Tibial nerve (tissue), 4 donors: ENCODE measurements around the gene KCNAB2. TPM values are rescaled to one million over a fixed set of nuclear protein-coding genes. Genes with fewer than 3 reads are reported as not detected.

Experiments
- DNase-seq, 2 donors: peaks; one replicate each; pipeline ENCODE4 v3.0.0-alpha.2; 2019; ENCODE audit warnings: low spot score in 2 of 2
- H3K27ac ChIP-seq, 4 donors: fragments of 200-600 bp; sonication (generic) in 3 of 4; one replicate each; pipeline ENCODE4 v1.5.1; 2017 to 2019; ENCODE audit warnings: mild to moderate bottlenecking in 1 of 4
- H3K27me3 ChIP-seq, 2 donors: fragments of 200-600 bp; sonication (generic) in 1 of 2; one replicate each; pipeline versions ENCODE4 v1.5.1 to v1.6.0; 2017 to 2019
- H3K36me3 ChIP-seq, 3 donors: fragments of 200-600 bp; sonication (generic); one replicate each; pipeline ENCODE4 v1.5.1; 2018 to 2019
- H3K4me1 ChIP-seq, 4 donors: fragments of 200-600 bp; sonication (generic) in 3 of 4; one replicate each; pipeline ENCODE4 v1.5.1; 2017 to 2019
- H3K4me3 ChIP-seq, 4 donors: fragments of 200-600 bp; sonication (generic) in 3 of 4; one replicate each; pipeline ENCODE4 v1.5.1; 2017 to 2019; ENCODE audit warnings: mild to moderate bottlenecking in 1 of 4, moderate library complexity in 1 of 4
- H3K9me3 ChIP-seq, 4 donors: fragments of 200-600 bp; sonication (generic) in 3 of 4; one replicate each; pipeline ENCODE4 v1.5.1; 2017 to 2019
- EP300 ChIP-seq, 2 donors: sonication (generic); formaldehyde crosslinking; IDR thresholded peaks; one replicate each; pipeline ENCODE4 v1.6.1; 2017; ENCODE audit warnings: antibody characterized with exemption in 2 of 2, mild to moderate bottlenecking in 1 of 2
- POLR2A ChIP-seq, 2 donors: fragments of 450-650 bp; IDR thresholded peaks; one replicate each; pipeline ENCODE4 v1.6.1; 2017; ENCODE audit warnings: antibody characterized with exemption in 2 of 2, mild to moderate bottlenecking in 2 of 2, moderate library complexity in 2 of 2
- WGBS, 2 donors: methylation state at CpG; one replicate each; pipeline ENCODE4 v1.1.5; 2018; 5-methylcytosine and 5-hydroxymethylcytosine counted together
- total RNA-seq, 4 donors: library from RNA; depleted of rRNA; stranded (reverse); fragments of >200 nt; gene quantifications; one replicate each; pipeline ENCODE4 v1.1.0, GENCODE V29; 2016
- TF ChIP-seq, protein P1 (sequence below), 5 experiments: fragments of 200-600 bp in 3 of 5; fragments of 450-650 bp in 2 of 5; sonication (generic) in 3 of 5; IDR thresholded peaks; one replicate each; pipeline ENCODE4 v1.5.1; 2016 to 2019; ENCODE audit warnings: antibody characterized with exemption in 5 of 5, mild to moderate bottlenecking in 3 of 5, moderate library complexity in 2 of 5

KCNAB2 gene
- total RNA-seq, 4 donors from 2014 or later, result 7.0 to 21.4 (median 13.8) TPM

DNA sequence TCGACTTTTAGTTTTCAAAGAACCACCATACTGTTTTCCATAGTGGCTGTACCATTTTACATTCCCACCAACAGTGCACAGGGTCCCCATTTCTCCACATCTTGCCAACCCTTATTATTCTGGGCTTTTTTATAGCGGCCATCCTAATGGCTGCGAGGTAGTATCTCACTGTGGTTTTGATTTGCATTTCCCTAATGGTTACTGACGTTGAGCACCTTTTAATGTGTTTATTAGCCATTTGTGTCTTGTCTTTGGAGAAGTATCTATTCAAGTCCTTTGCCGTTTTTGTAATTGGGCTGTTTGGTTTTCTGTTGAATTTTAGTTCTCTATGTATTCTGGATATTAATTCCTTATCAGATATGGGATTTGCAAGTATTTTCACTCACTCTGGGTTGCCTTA is 22.3 kb upstream of the KCNAB2 start:
- Histone ChIP-seq H3K36me3 (no peaks in the 10 kb centered on the region), H3K4me1 (peaks cover 0 to 9% (median 4%) of the 10 kb centered on the region in 4 donors), H3K27ac (no peak overlapping the region), H3K4me3 (no peak overlapping the region), H3K9me3 (no peaks in the 10 kb centered on the region), H3K27me3 (no peaks in the 10 kb centered on the region)
- DNase-seq, result no peak
- no peak for TF ChIP-seq EP300 (IDR thresholded peaks at IDR 0.05)
- TF ChIP-seq POLR2A (IDR thresholded peaks at IDR 0.05), result no peak
- TF ChIP-seq, protein P1, sequence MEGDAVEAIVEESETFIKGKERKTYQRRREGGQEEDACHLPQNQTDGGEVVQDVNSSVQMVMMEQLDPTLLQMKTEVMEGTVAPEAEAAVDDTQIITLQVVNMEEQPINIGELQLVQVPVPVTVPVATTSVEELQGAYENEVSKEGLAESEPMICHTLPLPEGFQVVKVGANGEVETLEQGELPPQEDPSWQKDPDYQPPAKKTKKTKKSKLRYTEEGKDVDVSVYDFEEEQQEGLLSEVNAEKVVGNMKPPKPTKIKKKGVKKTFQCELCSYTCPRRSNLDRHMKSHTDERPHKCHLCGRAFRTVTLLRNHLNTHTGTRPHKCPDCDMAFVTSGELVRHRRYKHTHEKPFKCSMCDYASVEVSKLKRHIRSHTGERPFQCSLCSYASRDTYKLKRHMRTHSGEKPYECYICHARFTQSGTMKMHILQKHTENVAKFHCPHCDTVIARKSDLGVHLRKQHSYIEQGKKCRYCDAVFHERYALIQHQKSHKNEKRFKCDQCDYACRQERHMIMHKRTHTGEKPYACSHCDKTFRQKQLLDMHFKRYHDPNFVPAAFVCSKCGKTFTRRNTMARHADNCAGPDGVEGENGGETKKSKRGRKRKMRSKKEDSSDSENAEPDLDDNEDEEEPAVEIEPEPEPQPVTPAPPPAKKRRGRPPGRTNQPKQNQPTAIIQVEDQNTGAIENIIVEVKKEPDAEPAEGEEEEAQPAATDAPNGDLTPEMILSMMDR (IDR thresholded peaks at IDR 0.05), result no peak
- WGBS, 2 donors, result 73 to 79% methylated on average over 5 of the region's 5 CpGs

DNA sequence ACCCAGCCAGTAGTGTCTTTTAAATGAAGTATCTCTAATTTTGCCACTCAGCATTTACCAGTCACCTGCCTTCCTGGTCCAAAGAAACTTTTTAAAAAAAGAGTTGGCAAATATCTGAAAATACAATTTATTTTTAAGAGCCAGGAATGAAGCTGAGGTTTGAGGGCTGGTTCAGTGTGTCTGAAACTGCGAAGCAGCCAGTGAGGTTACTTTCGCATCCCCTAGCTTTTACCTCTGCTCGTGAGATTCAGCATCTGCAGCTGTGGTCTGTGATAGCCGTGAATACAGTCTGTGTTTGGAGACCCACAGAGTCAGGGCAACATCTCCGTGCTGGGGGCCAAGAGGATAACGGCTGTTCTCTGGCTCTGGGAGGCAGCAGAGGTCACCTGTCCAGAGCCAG is 21.3 kb upstream of the KCNAB2 start:
- Histone ChIP-seq H3K4me3 (no peak overlapping the region), H3K27me3 (no peaks in the 10 kb centered on the region), H3K4me1 (peaks cover 0 to 9% (median 4%) of the 10 kb centered on the region in 4 donors), H3K9me3 (no peaks in the 10 kb centered on the region), H3K27ac (no peak overlapping the region), H3K36me3 (peaks cover 0 to 1% (median 0%) of the 10 kb centered on the region in 3 donors)
- TF ChIP-seq, protein P1 (IDR thresholded peaks at IDR 0.05), result no peak
- no peak for TF ChIP-seq EP300 (IDR thresholded peaks at IDR 0.05)
- TF ChIP-seq POLR2A (IDR thresholded peaks at IDR 0.05), result no peak
- no peak for DNase-seq
- 63 to 76% methylated on average over 6 of the region's 6 CpGs for WGBS, 2 donors

DNA sequence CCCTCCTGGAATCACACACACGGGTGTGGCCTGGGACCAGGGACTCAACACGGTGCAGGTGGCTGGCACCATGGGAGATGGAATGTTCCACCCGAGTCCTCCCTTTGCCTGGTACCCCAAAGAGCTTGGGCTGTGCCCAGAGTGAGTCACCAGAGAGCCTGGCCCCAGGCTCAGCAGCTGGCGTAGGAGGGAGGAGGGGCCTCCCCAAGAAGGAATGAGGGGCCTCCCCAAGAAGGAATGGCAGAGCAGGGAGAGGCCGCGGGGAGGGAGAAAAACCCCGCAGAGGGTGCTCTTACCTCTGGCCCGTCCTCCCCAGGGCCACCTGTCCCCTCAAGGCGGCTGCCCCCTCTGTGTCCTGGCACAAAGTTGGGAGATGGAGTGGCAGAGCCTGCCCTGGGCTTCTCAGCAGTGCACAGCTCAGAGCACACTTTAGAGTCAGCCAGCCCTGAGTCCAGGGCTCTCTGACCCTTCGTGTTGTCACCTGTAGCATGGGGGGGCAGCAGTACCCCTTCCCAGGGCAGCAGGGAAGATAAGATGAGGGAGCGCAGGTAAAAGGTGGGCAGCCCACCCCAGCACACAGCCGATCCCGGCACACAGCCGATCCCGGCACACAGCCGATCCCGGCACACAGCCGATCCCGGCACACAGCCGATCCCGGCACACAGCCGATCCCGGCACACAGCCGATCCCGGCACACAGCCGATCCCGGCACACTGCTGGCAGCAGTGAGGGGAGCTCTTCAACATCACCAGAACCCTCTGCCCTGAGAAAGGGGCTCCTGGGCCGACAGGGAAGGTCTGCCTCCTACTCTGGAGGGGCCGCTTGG is 20.2 kb upstream of the KCNAB2 start:
- H3K36me3 ChIP-seq, result peaks cover 0 to 3% (median 0%) of the 10 kb centered on the region in 3 donors
- H3K4me1 ChIP-seq, result peaks cover 0 to 9% (median 4%) of the 10 kb centered on the region in 4 donors
- no peak for DNase-seq
- 51 to 52% methylated on average over 18 to 27 of the region's 29 CpGs for whole genome bisulfite sequencing, 2 donors
- H3K27me3 ChIP-seq, result no peaks in the 10 kb centered on the region
- H3K9me3 ChIP-seq, result no peaks in the 10 kb centered on the region
- TF ChIP-seq, protein P1 (IDR thresholded peaks at IDR 0.05), result no peak
- TF ChIP-seq POLR2A (IDR thresholded peaks at IDR 0.05) (no peak), EP300 (IDR thresholded peaks at IDR 0.05) (no peak)
- peak overlapping the region in 2 of 4 donors; percentile 32 to 38 for H3K4me3 ChIP-seq
- H3K27ac ChIP-seq, result peak overlapping the region in 2 of 4 donors; percentile 41 to 45

DNA sequence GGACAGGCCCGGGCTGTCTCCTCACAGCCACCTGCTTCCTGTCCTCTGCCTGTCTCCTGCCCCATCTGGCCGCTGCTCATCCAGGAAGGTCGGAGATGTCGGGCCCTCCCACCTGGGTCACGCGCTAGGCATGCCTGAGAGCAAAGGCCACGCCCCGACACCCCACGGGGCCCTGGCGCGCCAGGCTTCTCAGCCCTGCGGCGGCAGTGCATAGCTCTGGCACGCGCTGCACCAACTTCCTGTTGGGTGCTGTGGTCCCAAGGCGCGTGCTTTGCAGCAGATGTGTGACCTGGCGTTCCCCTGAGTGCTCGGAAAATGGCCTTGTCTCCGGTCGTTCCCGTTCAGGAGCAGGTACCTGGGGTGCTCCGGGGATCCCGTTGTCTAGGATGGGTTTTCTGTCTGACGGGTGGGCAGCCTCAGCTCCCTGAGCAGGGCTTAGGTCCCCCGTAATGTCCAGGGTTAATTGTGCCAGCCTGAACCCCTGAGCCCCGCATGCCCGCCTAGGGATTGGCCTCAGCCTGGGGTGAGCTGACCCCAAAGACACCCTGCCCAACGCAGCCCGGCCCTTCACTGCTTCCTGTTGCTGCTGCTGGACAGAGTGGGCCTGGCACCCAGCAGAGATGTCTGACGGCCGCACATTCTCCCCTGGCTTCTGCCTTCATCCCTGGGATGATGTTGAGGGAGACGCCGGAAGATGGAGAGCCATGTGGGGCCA is 19.4 kb upstream of the KCNAB2 start:
- Histone ChIP-seq H3K4me3 (peak overlapping the region; percentile 5 to 38 (median 20)), H3K27ac (peak overlapping the region in 2 of 4 donors; percentile 65 to 70)

More for the DNA sequence above, 19.4 kb upstream of the KCNAB2 start:
- peaks cover 0 to 3% (median 0%) of the 10 kb centered on the region in 3 donors for H3K36me3 ChIP-seq
- DNase-seq, result peak; percentile 44 to 59
- H3K27me3 ChIP-seq, result no peaks in the 10 kb centered on the region
- 13 to 44% methylated on average over 14 to 18 of the region's 34 CpGs for WGBS, 2 donors
- peaks cover 0 to 9% (median 4%) of the 10 kb centered on the region in 4 donors for H3K4me1 ChIP-seq
- H3K9me3 ChIP-seq, result no peaks in the 10 kb centered on the region
- peak in 1 of 2 donors; percentile 10 for TF ChIP-seq POLR2A (IDR thresholded peaks at IDR 0.05)
- TF ChIP-seq, protein P1 (IDR thresholded peaks at IDR 0.05), result no peak
- peak; percentile 23 to 59 for TF ChIP-seq EP300 (IDR thresholded peaks at IDR 0.05)
